COR-L47 (cell line): ENCODE measurements around the gene ATP6V0D1.

ENCODE experiments used
- DNase-seq: peaks from one replicate; lab custom pipeline; 2025; lab: John Stamatoyannopoulos, UW

ATP6V0D1 gene

GRCh38 chr16:67393111-67393787, 87.7 kb downstream of the ATP6V0D1 start, which contains the start of gene TPPP3:
TPPP3 (minus strand) TSS chr16:67393498; CDS start chr16:67391111, 2,387 bp downstream.
- peak; percentile 92 for DNase-seq

DNA sequence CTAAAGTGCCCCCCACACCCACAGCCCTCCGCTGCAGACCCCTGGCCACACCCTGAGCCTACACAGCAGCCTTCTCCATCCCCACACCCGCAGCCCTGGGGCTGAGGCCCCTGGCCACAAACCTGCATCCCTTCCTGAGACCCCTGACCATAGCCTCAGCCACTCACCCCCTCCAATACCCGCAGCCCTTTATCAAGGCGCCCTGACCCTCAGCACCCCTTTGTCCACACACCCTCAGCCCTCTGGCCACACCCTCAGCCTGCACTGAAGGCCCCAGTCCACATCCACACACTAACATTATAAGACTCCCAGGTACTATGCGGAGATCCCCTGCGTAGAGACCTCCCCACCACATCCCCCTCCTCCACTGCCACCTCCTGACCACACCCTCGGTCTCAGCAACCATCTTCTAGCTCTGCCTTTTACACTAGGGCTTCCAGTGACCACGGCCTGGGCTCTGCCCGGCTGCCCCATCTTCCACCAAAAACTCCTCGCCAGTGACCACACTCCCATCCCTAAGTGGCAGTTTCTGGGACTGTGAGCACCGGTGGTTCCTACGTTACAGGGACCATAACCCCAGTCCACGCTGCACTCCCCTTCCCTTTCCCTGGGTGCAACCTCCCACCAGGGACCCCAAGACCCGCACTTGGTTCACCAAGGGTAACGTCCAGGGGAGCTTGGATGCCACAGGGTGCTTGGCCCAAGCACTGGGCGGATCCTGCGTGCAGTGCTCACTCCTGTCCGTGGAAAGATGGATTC, 88.5 kb downstream of the ATP6V0D1 start:
- DNase-seq, result no peak

GRCh38 chr16:67391424-67392300, 89.3 kb downstream of the ATP6V0D1 start:
- peak; percentile 92 for DNase-seq

- no peak for DNase-seq
Measured at GRCh38 chr16:67390816-67391423, 90.0 kb downstream of the ATP6V0D1 start.

DNA sequence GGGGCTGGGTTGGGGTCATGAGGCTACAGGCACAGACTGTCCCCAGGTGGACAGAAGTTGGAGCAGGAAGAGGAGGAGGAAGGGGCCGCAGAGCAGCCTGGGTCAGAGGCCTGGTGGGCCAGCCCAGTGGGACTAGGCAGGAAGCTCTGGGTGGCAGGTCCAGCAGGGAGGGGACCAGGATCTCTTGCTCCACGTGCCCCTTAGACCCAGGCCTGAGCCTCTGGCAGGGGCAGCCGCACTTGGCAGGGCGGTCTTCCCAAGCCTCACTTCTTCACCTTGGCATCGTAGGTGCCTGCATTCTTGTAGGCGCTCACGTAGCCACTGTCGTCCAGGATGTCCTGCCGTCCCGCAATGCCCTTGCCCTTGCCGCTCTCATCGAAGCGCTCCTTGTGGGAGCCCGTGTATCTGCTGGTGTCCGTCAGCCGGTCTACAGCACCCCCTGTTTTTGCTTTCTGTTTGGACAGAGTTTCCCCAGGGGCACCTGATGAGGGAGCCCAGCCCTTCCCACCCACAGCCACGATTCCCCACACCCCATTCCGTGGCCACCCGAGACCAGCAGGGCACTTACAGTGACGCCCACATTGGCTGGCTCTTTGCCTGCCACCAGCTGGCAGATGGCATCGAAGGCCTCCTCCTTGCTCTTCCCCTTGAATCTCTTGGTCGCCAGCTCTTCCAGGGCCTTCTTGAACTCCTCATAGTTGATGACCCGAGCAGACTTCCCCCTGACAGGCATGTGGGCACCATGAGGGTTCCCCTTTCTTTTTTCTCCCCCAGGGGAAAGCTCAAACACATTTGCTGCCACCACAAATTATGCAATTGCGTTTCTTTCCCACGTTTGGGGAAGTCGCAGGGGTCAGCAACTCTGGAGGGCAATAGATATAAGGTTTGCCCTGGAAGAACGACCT, 90.8 kb downstream of the ATP6V0D1 start:
- DNase-seq, result no peak

DNA sequence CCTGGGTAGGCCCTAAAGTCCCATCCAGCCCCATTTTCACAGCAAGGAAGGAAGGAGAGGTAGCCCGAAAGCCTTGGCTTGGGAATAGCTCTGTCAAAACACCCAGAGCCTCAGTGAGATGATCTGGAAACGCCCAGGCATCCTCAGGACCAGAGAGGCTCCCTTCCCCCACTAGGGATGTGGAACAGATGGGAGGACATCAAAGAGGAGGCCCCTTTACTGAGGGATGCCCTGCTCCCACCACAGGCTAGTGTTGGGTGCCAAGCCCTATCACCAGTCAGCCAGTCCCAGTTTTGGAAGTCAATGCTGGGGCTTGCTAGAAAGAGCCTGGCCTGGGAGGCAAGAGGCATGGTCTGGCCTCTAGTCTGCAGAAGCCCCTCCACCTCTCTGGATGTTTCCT, 92.4 kb downstream of the ATP6V0D1 start:
- no peak for DNase-seq

- no peak for DNase-seq
Measured at GRCh38 chr16:67388191-67388590, 92.8 kb downstream of the ATP6V0D1 start.
